T-helper 1 cell treated with Interleukin-12 subunit alpha and Interleukin-12 subunit beta and Interleukin-4 antibody, amounts not matched to agents 30 μg/mL and 1 μg/mL, for 36 hours (primary cell): ENCODE data around the gene LDLRAD4.
"Not testable (repeated sequence)": the region's sequence is repeated elsewhere in the genome, so short reads cannot be mapped to it uniquely, and the experiment has no call there.

Source experiments
- H3K27ac Mint-ChIP-seq: one replicate; pipeline ENCODE4 v1.8.0; 2021; ENCODE audit warnings: mild to moderate bottlenecking, mixed read lengths
- H3K27me3 Mint-ChIP-seq: one replicate; pipeline ENCODE4 v1.8.0; 2021; ENCODE audit warnings: low read depth, mixed read lengths
- H3K36me3 Mint-ChIP-seq: one replicate; pipeline ENCODE4 v1.8.0; 2021; ENCODE audit warnings: low read depth, mixed read lengths
- H3K4me1 Mint-ChIP-seq: one replicate; pipeline ENCODE4 v1.8.0; 2021; ENCODE audit warnings: low read depth, mixed read lengths
- H3K4me3 Mint-ChIP-seq: one replicate; pipeline ENCODE4 v1.8.0; 2021; ENCODE audit warnings: mild to moderate bottlenecking, moderate library complexity, mixed read lengths
- H3K9me3 Mint-ChIP-seq: one replicate; pipeline ENCODE4 v1.8.0; 2021; ENCODE audit warnings: mixed read lengths

Gene LDLRAD4

DNA sequence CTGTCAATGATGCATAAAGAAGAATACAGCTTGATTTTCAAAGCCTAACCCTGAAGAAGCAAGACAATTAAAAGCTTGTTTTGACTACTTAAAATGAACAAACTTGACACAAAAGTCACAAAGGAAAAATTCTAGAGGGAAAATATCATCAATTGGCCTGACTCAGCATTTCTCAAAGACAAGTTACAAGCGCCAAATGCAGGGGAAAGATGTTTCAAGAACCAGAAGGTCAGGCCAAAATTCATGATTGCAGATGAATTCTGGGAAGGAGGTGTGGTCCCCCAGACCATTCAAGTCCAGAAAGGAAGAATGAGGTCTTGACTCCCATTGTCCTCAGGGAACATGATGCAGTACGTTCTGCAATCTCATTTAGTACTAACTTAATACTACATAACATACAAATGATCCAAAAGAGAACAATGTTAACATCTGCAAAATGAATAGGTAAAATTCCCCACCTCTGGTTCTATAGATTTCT, 443.3 kb downstream of the LDLRAD4 start:
- Mint-ChIP-seq H3K4me3 (no peak overlapping the region), H3K9me3 (no peaks in the 10 kb centered on the region), H3K27me3 (no peaks in the 10 kb centered on the region), H3K36me3 (peaks cover 15% of the 10 kb centered on the region), H3K4me1 (no peaks in the 10 kb centered on the region), H3K27ac (no peak overlapping the region)

DNA sequence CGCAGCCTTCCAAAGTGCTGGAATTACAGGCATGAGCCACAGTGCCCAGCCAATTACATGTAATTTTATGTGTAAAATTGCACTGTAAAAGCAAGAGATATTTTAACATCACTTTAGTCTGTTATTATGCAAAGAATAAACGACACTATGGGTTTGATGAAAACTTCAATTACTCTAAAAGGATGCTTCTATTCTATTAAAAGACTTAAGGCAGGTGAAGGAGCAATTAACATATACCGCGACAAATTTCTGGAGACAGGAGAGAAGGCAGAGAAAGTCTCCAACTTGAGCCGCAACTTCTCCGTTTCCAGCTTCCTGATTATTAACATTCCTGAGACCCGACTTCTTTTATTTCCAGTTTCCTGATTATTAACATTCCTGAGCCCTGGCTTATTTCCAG, 454.1 kb downstream of the LDLRAD4 start:
- no peaks in the 10 kb centered on the region for H3K27me3 Mint-ChIP-seq
- H3K27ac Mint-ChIP-seq = no peak overlapping the region
- no peak overlapping the region for H3K4me3 Mint-ChIP-seq
- no peaks in the 10 kb centered on the region for H3K9me3 Mint-ChIP-seq
- H3K36me3 Mint-ChIP-seq = peaks cover 11% of the 10 kb centered on the region
- no peaks in the 10 kb centered on the region for H3K4me1 Mint-ChIP-seq

DNA sequence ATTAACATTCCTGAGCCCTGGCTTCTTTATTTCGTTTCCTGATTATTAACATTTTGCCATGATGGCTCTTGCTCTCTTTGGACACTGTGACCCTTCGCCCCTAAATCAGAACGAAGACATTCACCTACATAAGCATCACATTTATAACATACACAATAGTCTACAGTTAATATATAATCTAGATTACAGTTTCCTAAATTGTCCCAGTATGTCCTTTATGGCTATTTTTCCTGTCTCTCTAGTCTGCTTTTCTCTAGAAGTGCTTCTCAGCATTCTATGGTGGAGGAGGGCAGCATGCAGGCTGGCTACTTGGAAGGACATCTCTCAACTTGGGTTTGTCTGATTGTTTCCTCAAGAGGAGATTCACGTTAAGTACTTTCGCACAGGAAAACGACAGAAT, 457.9 kb downstream of the LDLRAD4 start:
- no peak overlapping the region for H3K4me3 Mint-ChIP-seq
- H3K27me3 Mint-ChIP-seq = no peaks in the 10 kb centered on the region
- peaks cover 6% of the 10 kb centered on the region for H3K4me1 Mint-ChIP-seq
- H3K27ac Mint-ChIP-seq = peak overlapping the region; percentile 3
- H3K9me3 Mint-ChIP-seq = no peaks in the 10 kb centered on the region
- peaks cover 2% of the 10 kb centered on the region for H3K36me3 Mint-ChIP-seq

DNA sequence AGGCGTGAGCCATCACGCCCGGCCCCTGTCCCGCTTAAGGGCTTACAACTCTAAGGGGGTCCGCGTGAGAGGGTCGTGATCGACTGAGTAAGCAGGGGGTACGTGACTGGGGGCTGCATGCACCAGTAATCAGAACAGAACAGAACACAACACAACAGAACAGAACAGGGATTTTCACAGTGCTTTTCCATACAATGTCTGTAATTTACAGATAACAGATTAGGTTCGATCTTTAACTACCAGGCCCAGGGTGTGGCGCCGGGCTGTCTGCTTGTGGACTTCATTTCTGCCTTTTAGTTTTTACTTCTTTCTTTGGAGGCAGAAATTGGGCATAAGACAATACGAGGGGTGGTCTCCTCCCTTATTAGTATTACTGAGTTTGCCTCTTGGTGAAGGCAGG, 458.8 kb downstream of the LDLRAD4 start:
- H3K36me3 Mint-ChIP-seq, H3K4me1 Mint-ChIP-seq, H3K9me3 Mint-ChIP-seq, H3K4me3 Mint-ChIP-seq, H3K27ac Mint-ChIP-seq, H3K27me3 Mint-ChIP-seq: not testable (repeated sequence)

DNA sequence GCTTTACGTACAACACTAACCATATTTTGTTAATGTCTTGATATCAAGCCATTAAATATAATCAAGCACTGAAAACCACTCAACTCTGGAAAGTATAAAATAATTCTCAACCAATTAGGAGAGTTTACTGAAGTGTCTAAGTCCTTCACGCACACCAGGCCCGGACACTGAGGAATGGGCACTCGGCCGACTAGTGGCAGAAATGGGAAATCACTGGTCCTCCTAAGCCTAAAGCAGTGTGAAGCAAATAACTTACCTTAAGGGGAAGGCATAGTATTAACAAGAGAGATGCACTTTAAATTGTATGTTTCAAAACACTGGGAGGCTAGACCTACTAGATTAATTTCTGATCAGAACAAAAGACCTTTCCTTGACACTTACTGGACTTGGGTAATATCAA, 462.1 kb downstream of the LDLRAD4 start:
- Mint-ChIP-seq H3K36me3 (peaks cover 4% of the 10 kb centered on the region), H3K4me1 (peaks cover 8% of the 10 kb centered on the region), H3K4me3 (no peak overlapping the region), H3K27ac (no peak overlapping the region), H3K9me3 (no peaks in the 10 kb centered on the region), H3K27me3 (no peaks in the 10 kb centered on the region)

DNA sequence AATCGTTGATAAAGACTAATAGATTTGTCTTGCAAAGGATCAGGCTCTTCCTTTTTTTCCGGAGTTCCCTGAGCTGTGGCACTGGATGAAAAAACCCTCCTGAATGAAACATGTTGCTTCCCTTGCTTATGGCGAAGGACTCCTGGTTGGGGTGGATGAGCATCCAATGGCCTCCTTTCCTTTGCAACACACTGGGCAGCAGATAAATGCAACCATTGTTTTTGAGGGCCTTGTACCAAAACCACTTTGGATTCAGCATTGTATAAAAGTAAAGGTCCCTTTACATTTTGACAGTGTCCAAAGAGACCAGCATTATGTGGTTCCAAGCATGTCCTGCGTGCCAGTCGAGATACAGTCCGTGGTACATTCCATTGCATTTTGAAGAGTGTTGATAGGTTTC, 463.1 kb downstream of the LDLRAD4 start:
- Mint-ChIP-seq H3K27me3 (no peaks in the 10 kb centered on the region), H3K4me3 (no peak overlapping the region), H3K4me1 (peaks cover 9% of the 10 kb centered on the region), H3K9me3 (no peaks in the 10 kb centered on the region), H3K27ac (no peak overlapping the region), H3K36me3 (peaks cover 4% of the 10 kb centered on the region)

DNA sequence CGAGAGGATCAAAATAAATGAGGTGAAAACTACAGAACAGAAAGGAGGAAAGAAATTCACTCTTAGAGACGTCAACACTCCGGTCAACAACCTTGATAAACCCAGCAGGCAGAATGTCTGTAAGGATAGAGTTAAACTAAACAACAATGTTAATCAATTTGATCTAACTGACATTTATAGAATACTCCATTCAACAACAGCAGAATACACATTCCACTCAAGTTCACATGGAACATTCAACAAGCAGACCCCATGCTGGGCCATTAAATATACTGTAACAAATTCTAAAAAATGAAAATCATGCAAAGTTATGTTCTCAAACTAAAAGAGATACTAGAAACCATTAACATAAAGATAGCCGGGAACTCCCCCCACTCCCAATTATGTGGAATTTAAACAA, 466.0 kb downstream of the LDLRAD4 start:
- Mint-ChIP-seq H3K4me3 (no peak overlapping the region), H3K36me3 (peaks cover 6% of the 10 kb centered on the region), H3K4me1 (peaks cover 3% of the 10 kb centered on the region), H3K27ac (no peak overlapping the region), H3K9me3 (no peaks in the 10 kb centered on the region), H3K27me3 (no peaks in the 10 kb centered on the region)

DNA sequence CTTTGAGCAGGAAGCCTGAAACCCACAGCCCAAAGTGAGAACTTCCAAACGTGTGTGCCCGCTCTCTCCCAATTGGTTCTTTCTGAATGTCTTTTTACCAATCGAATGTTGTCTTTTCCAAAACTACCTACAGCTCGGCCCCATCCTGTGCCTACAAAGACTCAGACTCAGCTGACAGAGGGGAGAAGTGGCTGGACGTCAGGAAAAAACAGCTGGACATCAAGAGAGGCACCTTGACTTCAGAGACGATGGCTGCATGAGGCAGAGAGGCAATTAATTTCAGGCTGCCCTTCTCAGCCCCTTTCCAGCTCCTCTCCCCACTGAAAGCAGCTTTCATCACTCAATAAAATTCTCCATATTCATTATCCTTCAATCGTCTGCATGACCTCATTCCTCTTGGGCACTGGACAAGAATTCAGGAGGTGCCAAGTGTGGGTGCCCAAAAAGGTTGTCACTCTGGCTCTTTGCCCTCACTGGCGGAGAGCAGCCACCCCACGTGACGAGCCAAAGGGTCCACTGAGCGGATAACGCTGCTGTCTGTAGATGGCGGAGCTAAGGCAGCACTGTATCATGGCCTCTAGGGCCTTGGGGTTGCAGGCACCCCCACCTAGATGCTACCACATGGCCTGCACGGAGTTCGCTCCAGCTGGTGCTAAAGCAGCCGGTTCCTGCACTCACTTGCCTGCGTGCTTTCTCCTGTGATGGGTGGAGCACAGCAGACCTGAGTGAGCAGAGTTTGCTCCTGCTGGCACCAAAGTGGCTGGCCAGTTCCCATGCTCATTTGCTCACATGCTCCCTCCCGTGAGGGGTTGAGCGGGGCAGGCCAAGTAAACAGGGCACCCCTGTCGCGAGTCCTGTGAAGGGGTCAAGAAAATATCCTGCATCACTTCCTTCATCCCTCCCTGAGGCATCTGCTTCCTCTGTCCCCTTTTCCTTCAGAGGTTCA, 469.9 kb downstream of the LDLRAD4 start:
- no peak overlapping the region for H3K27ac Mint-ChIP-seq
- no peak overlapping the region for H3K4me3 Mint-ChIP-seq
- H3K4me1 Mint-ChIP-seq = peaks cover 7% of the 10 kb centered on the region
- no peaks in the 10 kb centered on the region for H3K27me3 Mint-ChIP-seq
- peaks cover 11% of the 10 kb centered on the region for H3K36me3 Mint-ChIP-seq
- H3K9me3 Mint-ChIP-seq = peaks cover 20% of the 10 kb centered on the region

DNA sequence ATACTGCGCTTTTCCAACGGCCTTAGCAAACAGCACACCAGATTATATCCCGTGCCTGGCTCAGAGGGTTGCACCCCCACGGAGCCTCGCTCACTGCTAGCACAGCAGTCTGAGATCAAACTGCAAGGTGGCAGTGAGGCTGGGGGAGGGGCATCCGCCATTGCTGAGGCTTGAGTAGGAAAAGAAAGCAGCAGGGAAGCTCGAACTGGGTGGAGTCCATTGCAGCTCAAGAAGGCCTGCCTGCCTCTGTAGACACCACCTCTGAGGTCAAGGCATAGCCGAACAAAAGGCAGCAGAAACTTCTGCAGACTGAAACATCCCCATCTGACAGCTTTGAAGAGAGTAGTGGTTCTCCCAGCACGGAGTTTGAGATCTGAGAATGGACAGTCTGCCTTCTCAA, 471.5 kb downstream of the LDLRAD4 start:
- H3K27ac Mint-ChIP-seq, H3K36me3 Mint-ChIP-seq, H3K27me3 Mint-ChIP-seq, H3K4me1 Mint-ChIP-seq, H3K4me3 Mint-ChIP-seq: not testable (repeated sequence)
- peaks cover 26% of the 10 kb centered on the region for H3K9me3 Mint-ChIP-seq

DNA sequence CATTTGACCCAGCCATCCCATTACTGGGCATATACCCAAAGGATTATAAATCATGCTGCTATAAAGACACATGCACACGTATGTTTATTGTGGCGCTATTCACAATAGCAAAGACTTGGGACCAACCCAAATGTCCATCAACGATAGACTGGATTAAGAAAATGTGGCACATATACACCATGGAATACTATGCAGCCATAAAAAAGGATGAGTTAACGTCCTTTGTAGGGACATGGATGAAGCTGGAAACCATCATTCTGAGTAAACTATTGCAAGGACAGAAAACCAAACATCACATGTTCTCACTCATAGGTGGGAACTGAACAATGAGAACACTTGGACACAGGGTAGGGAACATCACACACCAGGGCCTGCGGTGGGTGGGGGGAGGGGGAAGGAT, 476.8 kb downstream of the LDLRAD4 start:
- not testable (repeated sequence) for H3K4me1 Mint-ChIP-seq, H3K27ac Mint-ChIP-seq, H3K27me3 Mint-ChIP-seq, H3K4me3 Mint-ChIP-seq
- Mint-ChIP-seq H3K36me3 (peaks cover 26% of the 10 kb centered on the region), H3K9me3 (peaks cover 51% of the 10 kb centered on the region)

DNA sequence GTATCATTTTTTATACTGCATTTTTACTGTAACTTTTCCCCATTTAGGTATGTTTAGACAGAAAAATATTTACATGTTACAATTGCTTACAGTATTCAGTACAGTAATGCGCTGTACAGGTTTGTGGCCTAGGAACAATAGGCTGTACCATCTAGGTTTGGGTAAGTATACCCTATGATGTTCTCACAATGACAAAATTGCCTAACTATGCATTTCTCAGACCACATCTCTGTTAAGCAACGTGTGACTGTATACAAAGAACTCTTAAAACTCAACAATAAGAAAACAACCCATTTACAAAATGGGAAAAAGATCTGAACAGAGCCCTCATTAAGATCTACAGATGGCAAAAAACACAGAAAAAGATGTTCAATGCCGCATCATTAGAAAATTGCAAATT, 478.4 kb downstream of the LDLRAD4 start:
- no peak overlapping the region for H3K4me3 Mint-ChIP-seq
- H3K9me3 Mint-ChIP-seq = peaks cover 58% of the 10 kb centered on the region
- peaks cover 5% of the 10 kb centered on the region for H3K4me1 Mint-ChIP-seq
- peaks cover 29% of the 10 kb centered on the region for H3K36me3 Mint-ChIP-seq
- H3K27me3 Mint-ChIP-seq = no peaks in the 10 kb centered on the region
- no peak overlapping the region for H3K27ac Mint-ChIP-seq

DNA sequence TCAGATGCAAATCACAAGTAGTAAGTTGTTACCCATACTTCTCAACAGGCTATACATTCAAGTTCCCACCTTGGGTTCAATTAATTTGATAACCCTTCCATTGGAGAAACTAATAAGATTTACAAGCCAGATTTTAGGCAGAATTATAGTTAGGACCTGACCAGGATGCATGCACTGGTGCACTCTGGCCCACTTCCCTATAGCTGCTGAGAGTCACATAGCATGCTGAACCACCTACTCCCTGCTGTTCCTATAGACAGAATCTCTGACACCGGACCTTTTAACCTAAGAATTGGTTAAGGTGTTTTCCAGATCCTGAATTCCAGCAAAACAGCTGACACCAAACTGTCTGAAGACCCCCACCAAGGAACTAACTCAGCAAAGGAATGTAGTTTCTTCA, 481.6 kb downstream of the LDLRAD4 start:
- H3K4me1 Mint-ChIP-seq = no peaks in the 10 kb centered on the region
- H3K27me3 Mint-ChIP-seq = no peaks in the 10 kb centered on the region
- H3K4me3 Mint-ChIP-seq = no peak overlapping the region
- peaks cover 38% of the 10 kb centered on the region for H3K36me3 Mint-ChIP-seq
- peaks cover 64% of the 10 kb centered on the region for H3K9me3 Mint-ChIP-seq
- H3K27ac Mint-ChIP-seq = no peak overlapping the region
